Measurements from ENCODE around the gene TMBIM6. TPM values are rescaled to one million over a fixed set of nuclear protein-coding genes. Genes with fewer than 3 reads are reported as not detected.

Gene TMBIM6
- total and polyA plus RNA-seq, 10 donors: 100 to 437 (median 375) TPM

DNA sequence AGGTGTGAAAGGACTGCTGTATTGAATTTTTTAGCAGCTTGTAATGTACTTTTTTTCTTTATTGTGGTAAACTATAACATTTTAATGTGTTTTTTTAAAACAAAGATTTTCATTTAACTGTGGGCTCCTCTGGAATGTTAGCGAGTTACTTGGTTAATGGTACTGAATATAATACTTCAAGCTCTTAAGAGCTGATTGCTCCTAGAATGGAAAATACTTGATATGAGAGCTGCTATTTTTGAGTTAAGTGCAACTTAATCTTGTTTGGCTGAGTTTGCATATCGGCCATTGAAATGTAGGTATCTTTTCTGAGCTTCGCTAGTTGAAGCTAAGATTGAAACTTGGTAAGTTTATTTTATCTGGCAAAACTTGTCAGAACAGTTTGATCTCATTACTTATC is 7.4 kb downstream of the TMBIM6 start:
- no peak for DNase-seq
- H3K36me3 ChIP-seq: peaks cover 0 to 67% (median 15%) of the 10 kb centered on the region in 6 donors
- no peak overlapping the region for H3K27ac ChIP-seq
- no peak overlapping the region for H3K4me3 ChIP-seq
- peaks cover 60 to 100% (median 99%) of the 10 kb centered on the region in 6 donors for H3K4me1 ChIP-seq
- WGBS, 5 donors: 64 to 81% (median 68%) methylated on average over 3 of the region's 3 CpGs
- no peaks in the 10 kb centered on the region for H3K9me3 ChIP-seq
- TF ChIP-seq POLR2AphosphoS5 (IDR thresholded peaks at IDR 0.05): no peak
- intact Hi-C loops (cut with DNase I; ENCODE audit: low total_unique reads): no loop called here
- H3K27me3 ChIP-seq (replicated peaks in 1 of 7): no peaks in the 10 kb centered on the region

DNA sequence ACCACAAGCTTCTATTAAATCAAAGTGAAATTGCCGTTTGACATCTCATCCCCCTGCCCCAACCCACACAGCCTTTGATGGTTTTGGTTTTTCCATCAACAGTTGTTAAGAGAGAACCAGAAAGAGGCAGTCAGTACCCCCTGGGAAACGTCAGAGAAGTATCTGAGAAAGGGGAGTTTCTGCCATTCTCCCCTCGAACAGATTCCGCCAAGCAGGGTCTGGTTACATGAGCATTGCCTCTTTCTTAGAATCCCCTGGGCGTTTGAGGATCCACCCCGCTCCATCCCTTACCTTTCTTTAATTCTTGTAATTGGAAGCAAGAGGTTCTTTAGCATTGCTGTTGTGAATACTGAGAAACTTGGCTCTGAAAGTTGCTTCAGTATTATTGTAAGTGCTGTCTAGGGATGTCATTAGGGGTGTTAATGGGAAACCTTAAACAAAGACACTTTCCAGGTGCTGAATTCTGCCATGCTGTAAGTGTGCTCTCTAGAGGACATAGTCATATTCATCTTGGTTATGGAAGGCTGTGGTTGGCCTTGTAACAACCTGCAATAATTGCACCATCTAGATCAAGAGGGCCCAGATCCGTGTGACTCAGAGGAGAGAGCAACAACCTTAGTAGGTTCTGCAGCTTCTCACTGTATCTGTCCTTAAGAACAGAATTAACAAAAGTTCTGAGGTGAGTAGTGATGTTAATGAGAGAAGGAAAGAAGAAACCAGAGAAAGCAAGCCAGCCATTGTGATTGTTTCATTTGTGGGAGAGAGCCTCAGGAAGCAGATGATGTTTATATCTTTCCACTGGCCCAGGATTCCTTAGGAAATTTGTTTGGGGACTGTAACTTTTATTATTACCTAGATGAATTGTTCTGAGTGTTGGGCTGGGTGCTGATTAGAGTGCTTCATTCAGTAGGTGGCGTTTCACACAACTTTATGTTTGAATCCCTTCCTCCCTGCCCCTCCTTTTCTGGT is 9.0 kb downstream of the TMBIM6 start:
- peaks cover 54 to 100% (median 98%) of the 10 kb centered on the region in 6 donors for H3K4me1 ChIP-seq
- 43 to 57% (median 46%) methylated on average over 8 of the region's 8 CpGs for WGBS, 5 donors

DNA sequence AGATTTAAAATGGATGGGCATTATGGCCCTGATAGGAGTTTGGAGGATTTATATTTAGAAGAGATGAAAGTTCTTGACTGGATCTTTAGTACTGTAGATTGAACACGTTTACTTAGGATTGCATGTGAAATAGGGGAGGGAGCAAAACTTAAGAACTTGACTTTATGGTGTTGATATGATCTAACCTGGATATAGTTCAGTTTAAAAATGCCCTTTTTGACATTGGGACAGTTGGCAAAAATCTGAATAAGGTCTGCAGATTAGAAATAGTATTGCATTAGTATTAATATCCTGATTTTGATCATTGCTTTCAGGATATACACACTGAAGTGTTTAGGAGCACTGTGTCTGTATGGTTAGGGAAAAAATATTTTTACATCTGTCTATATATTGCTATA is 9.6 kb downstream of the TMBIM6 start:
- Histone ChIP-seq H3K9me3 (no peaks in the 10 kb centered on the region), H3K4me3 (no peak overlapping the region), H3K36me3 (peaks cover 0 to 78% (median 37%) of the 10 kb centered on the region in 6 donors), H3K4me1 (peaks cover 54 to 100% (median 91%) of the 10 kb centered on the region in 6 donors), H3K27ac (peak overlapping the region in 2 of 8 donors; percentile 33 to 39), H3K27me3 (replicated peaks in 1 of 7) (no peaks in the 10 kb centered on the region)
- intact Hi-C loops (cut with DNase I; ENCODE audit: low total_unique reads): no loop called here
- no peak for DNase-seq
- no peak for TF ChIP-seq POLR2AphosphoS5 (IDR thresholded peaks at IDR 0.05)
- TF ChIP-seq POLR2A (IDR thresholded peaks at IDR 0.05): no peak
- TF ChIP-seq, protein P1, sequence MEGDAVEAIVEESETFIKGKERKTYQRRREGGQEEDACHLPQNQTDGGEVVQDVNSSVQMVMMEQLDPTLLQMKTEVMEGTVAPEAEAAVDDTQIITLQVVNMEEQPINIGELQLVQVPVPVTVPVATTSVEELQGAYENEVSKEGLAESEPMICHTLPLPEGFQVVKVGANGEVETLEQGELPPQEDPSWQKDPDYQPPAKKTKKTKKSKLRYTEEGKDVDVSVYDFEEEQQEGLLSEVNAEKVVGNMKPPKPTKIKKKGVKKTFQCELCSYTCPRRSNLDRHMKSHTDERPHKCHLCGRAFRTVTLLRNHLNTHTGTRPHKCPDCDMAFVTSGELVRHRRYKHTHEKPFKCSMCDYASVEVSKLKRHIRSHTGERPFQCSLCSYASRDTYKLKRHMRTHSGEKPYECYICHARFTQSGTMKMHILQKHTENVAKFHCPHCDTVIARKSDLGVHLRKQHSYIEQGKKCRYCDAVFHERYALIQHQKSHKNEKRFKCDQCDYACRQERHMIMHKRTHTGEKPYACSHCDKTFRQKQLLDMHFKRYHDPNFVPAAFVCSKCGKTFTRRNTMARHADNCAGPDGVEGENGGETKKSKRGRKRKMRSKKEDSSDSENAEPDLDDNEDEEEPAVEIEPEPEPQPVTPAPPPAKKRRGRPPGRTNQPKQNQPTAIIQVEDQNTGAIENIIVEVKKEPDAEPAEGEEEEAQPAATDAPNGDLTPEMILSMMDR (IDR thresholded peaks at IDR 0.05 in 8 of 11, conservative IDR thresholded peaks at IDR 0.05 in 3 of 11): no peak
- 29 to 61% (median 51%) methylated on average over 1 of the region's 1 CpG for WGBS, 5 donors

More for the DNA sequence above, 9.0 kb downstream of the TMBIM6 start:
- Histone ChIP-seq H3K9me3 (no peaks in the 10 kb centered on the region), H3K36me3 (peaks cover 0 to 71% (median 30%) of the 10 kb centered on the region in 6 donors), H3K27me3 (replicated peaks in 1 of 7) (no peaks in the 10 kb centered on the region), H3K4me3 (no peak overlapping the region), H3K27ac (peak overlapping the region in 2 of 8 donors; percentile 33 to 39)
- no peak for DNase-seq
- intact Hi-C loops (cut with DNase I; ENCODE audit: low total_unique reads): no loop called here
- TF ChIP-seq, protein P1 (IDR thresholded peaks at IDR 0.05 in 8 of 11, conservative IDR thresholded peaks at IDR 0.05 in 3 of 11): no peak
- TF ChIP-seq POLR2AphosphoS5 (IDR thresholded peaks at IDR 0.05) (no peak), POLR2A (IDR thresholded peaks at IDR 0.05) (no peak)

DNA sequence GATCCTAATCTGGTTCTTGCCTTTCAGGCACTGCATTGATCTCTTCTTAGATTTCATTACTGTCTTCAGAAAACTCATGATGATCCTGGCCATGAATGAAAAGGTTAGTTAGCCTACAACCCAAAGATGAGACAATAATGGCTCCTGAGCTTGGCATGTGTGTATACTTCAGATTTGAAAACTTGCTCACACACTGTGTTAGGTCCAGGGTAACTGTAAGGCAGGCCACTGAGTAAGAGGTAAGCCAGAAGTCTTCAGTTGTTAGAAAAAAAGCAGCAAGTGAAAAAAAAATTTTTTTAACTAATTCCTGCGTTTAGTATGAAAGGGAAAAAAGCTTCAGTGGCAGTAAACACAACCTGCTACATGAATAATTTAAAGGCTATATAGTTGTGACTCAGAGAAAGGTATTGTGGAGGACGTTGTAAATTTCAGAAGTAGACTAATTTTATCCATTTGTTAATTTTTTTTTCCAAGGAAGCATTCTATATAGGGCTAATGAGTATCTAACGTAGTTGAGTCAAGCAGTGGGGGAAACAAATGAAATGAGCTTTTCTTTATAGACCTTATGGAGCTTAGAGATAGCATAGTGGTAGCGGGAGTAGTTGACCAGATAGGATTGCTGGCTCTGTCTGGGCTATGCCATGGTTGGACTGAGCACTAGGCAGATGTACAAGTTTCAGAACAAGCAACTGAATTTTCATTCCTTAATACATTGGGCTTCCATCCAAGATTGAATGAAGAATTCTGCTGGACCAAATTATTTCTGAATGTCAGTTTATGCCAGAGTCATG is 20.5 kb downstream of the TMBIM6 start:
- DNase-seq: no peak
- TF ChIP-seq POLR2AphosphoS5 (IDR thresholded peaks at IDR 0.05) (no peak), POLR2A (IDR thresholded peaks at IDR 0.05) (no peak)
- TF ChIP-seq, protein P1 (IDR thresholded peaks at IDR 0.05 in 8 of 11, conservative IDR thresholded peaks at IDR 0.05 in 3 of 11): no peak
- WGBS, 5 donors: 82 to 87% (median 83%) methylated on average over 4 of the region's 4 CpGs
- Histone ChIP-seq H3K4me1 (peaks cover 12 to 47% (median 29%) of the 10 kb centered on the region in 6 donors), H3K27ac (peak overlapping the region in 4 of 8 donors; percentile 40 to 65 (median 56)), H3K4me3 (no peak overlapping the region), H3K9me3 (no peaks in the 10 kb centered on the region), H3K27me3 (replicated peaks in 1 of 7) (no peaks in the 10 kb centered on the region), H3K36me3 (peaks cover 7 to 92% (median 84%) of the 10 kb centered on the region in 6 donors)
- intact Hi-C loops (cut with DNase I; ENCODE audit: low total_unique reads): no loop called here
